Muscle of leg (tissue), 16 donors: Measurements from ENCODE around the gene SSR4. TPM values are rescaled to one million over a fixed set of nuclear protein-coding genes. Genes with fewer than 3 reads are reported as not detected.
"Not testable (repeated sequence)": the region's sequence is repeated elsewhere in the genome, so short reads cannot be mapped to it uniquely, and the experiment has no call there.

Experiments
- DNase-seq: peaks from one replicate; pipeline ENCODE4 v3.0.0; 2013
- H3K27ac ChIP-seq: one replicate; pipeline ENCODE4 v1.5.1; 2013; ENCODE audit warnings: mild to moderate bottlenecking, low read length, control low read depth
- H3K27me3 ChIP-seq: one replicate; pipeline ENCODE4 v1.6.1; 2013; ENCODE audit warnings: low read length; ENCODE audit not compliant: control insufficient read depth, insufficient read depth
- H3K36me3 ChIP-seq: one replicate; pipeline ENCODE4 v1.6.1; 2013; ENCODE audit warnings: low read length; ENCODE audit not compliant: control insufficient read depth, insufficient read depth
- H3K4me1 ChIP-seq: one replicate; pipeline ENCODE4 v1.6.1; 2013; ENCODE audit warnings: low read length; ENCODE audit not compliant: control insufficient read depth, insufficient read depth
- H3K4me3 ChIP-seq: one replicate; pipeline ENCODE4 v1.5.1; 2013; ENCODE audit warnings: low read length, control low read depth
- H3K9me3 ChIP-seq: replicated peaks from 2 replicates; pipeline ENCODE4 v1.6.1; 2013; ENCODE audit warnings: low read depth, low read length; ENCODE audit not compliant: control insufficient read depth
- WGBS: methylation state at CpG from one replicate; pipeline ENCODE4 v1.1.5; 2013; ENCODE audit warnings: missing lambda C conversion rate; ENCODE audit not compliant: insufficient coverage; 5-methylcytosine and 5-hydroxymethylcytosine counted together
- long read RNA-seq, 11 donors: transcript quantifications; one replicate each; lab custom pipeline, GENCODE V29; 2026
- polyA plus RNA-seq, 8 donors: library from polyadenylated mRNA; unstranded; fragments of 120-200 nt; gene quantifications; one replicate each; pipeline versions ENCODE4 v1.2.1 to v1.2.3, GENCODE V29; 2013; ENCODE audit warnings: inconsistent platforms in 1 of 8, low replicate concordance in 1 of 8; ENCODE audit not compliant: insufficient read length in 8 of 8, insufficient read depth in 1 of 8
- total RNA-seq: library from RNA; stranded (reverse); fragments of 120-200 nt; gene quantifications from one replicate; pipeline ENCODE4 v1.2.4, GENCODE V29; 2013

The SSR4 gene
- 188 TPM for total RNA-seq
- polyA plus RNA-seq, result 100 to 1,000 TPM in 7 of 8 donors, 10 to 100 TPM in 1; 95.6 to 148 (median 131) TPM
- long read RNA-seq, donor 1, transcript SSR4-203 (6 exons, 643 nt), result major isoform, 35 of 39 reads
- long read RNA-seq, donor 1, partial matches to known transcripts, result 0 of 39 reads
- long read RNA-seq, donor 1, other reads (novel, unspliced or antisense), result 0 of 39 reads
- long read RNA-seq, donor 2, transcript SSR4-203 (6 exons, 643 nt), result major isoform, 11 of 11 reads
- long read RNA-seq, donor 2, partial matches to known transcripts, result 0 of 11 reads
- long read RNA-seq, donor 2, other reads (novel, unspliced or antisense), result 0 of 11 reads
- long read RNA-seq, donor 3, transcript SSR4-203 (6 exons, 643 nt), result major isoform, 62 of 64 reads
- long read RNA-seq, donor 3, partial matches to known transcripts, result 0 of 64 reads
- long read RNA-seq, donor 3, other reads (novel, unspliced or antisense), result 0 of 64 reads
- long read RNA-seq, donor 4, transcript SSR4-203 (6 exons, 643 nt), result major isoform, 75 of 86 reads
- long read RNA-seq, donor 4, transcript SSR4-210 (5 exons, 701 nt), result minor isoform, 7 of 86 reads
- long read RNA-seq, donor 4, partial matches to known transcripts, result 0 of 86 reads
- long read RNA-seq, donor 4, other reads (novel, unspliced or antisense), result 0 of 86 reads
- long read RNA-seq, donor 5, transcript SSR4-203 (6 exons, 643 nt), result major isoform, 206 of 238 reads
- long read RNA-seq, donor 5, transcript SSR4-201 (7 exons, 1,671 nt), result minor isoform, 5 of 238 reads
- long read RNA-seq, donor 5, transcript SSR4-210 (5 exons, 701 nt), result minor isoform, 10 of 238 reads
- long read RNA-seq, donor 5, partial matches to known transcripts, result 6 of 238 reads
- long read RNA-seq, donor 5, other reads (novel, unspliced or antisense), result 5 of 238 reads
- long read RNA-seq, donor 6, transcript SSR4-210 (5 exons, 701 nt), result minor isoform, 11 of 169 reads
- long read RNA-seq, donor 6, transcript SSR4-203 (6 exons, 643 nt), result major isoform, 155 of 169 reads
- long read RNA-seq, donor 6, partial matches to known transcripts, result 0 of 169 reads
- long read RNA-seq, donor 6, other reads (novel, unspliced or antisense), result 0 of 169 reads
- long read RNA-seq, donor 7, transcript SSR4-203 (6 exons, 643 nt), result major isoform, 144 of 161 reads
- long read RNA-seq, donor 7, transcript SSR4-210 (5 exons, 701 nt), result minor isoform, 5 of 161 reads
- long read RNA-seq, donor 7, partial matches to known transcripts, result 8 of 161 reads
- long read RNA-seq, donor 7, other reads (novel, unspliced or antisense), result 0 of 161 reads
- long read RNA-seq, donor 8, transcript SSR4-203 (6 exons, 643 nt), result major isoform, 80 of 102 reads
- long read RNA-seq, donor 8, partial matches to known transcripts, result 11 of 102 reads
- long read RNA-seq, donor 8, other reads (novel, unspliced or antisense), result 0 of 102 reads
- long read RNA-seq, donor 9, transcript SSR4-203 (6 exons, 643 nt), result major isoform, 89 of 98 reads
- long read RNA-seq, donor 9, partial matches to known transcripts, result 0 of 98 reads
- long read RNA-seq, donor 9, other reads (novel, unspliced or antisense), result 0 of 98 reads
- long read RNA-seq, donor 10, transcript SSR4-205 (3 exons, 427 nt), result minor isoform, 5 of 135 reads
- long read RNA-seq, donor 10, transcript SSR4-203 (6 exons, 643 nt), result major isoform, 103 of 135 reads
- long read RNA-seq, donor 10, partial matches to known transcripts, result 17 of 135 reads
- long read RNA-seq, donor 10, other reads (novel, unspliced or antisense), result 0 of 135 reads
- long read RNA-seq, donor 11, transcript SSR4-210 (5 exons, 701 nt), result minor isoform, 5 of 108 reads
- long read RNA-seq, donor 11, transcript SSR4-203 (6 exons, 643 nt), result major isoform, 100 of 108 reads
- long read RNA-seq, donor 11, partial matches to known transcripts, result 0 of 108 reads
- long read RNA-seq, donor 11, other reads (novel, unspliced or antisense), result 0 of 108 reads

GRCh38 chrX:153794018-153794896 is at the start of gene SSR4, which contains the start of gene IDH3G:
Gene SSR4 (plus strand): TSS chrX:153794668. CDS start chrX:153794688, 20 bp downstream.
Gene IDH3G (minus strand): TSS chrX:153794375. CDS start chrX:153794326, 49 bp downstream.
- H3K4me3 ChIP-seq, result peak within 1 kb of the TSS; percentile 79
- peak within 1 kb of the TSS; percentile 97 for H3K27ac ChIP-seq
- DNase-seq, result peak; percentile 97
- no peaks in the 10 kb centered on the region for H3K9me3 ChIP-seq
- H3K36me3 ChIP-seq, result peaks cover 32% of the 10 kb centered on the region
- WGBS, result 22% methylated on average over 84 of the region's 92 CpGs
- peaks cover 21% of the 10 kb centered on the region for H3K4me1 ChIP-seq
- peaks cover 6% of the 10 kb centered on the region for H3K27me3 ChIP-seq

DNA sequence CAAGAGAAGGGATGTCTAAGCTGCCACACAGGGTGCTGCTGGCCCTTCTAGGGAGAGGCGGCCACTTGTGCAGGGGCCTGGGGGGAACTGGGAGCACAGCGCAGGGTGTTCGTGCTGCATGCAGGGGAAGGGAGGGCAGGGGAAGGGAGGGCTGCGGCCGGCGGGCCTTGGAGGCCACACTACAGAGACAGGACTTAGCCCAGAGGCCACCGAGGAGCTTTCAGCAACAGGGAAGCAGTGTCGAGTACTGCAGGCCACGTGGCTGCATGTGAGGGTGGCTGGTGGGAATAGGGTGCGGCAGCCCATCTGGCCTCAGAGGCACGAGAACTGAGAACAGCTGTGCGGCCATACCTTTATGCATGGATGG is 49.4 kb upstream of the SSR4 start:
- not testable (repeated sequence) for H3K36me3 ChIP-seq
- WGBS, result 52% methylated on average over 7 of the region's 12 CpGs

GRCh38 chrX:153746359-153746758 is 48.1 kb upstream of the SSR4 start:
- Histone ChIP-seq H3K27me3 (peaks cover 3% of the 10 kb centered on the region), H3K4me3 (no peak overlapping the region), H3K36me3 (no peaks in the 10 kb centered on the region), H3K9me3 (no peaks in the 10 kb centered on the region), H3K4me1 (peaks cover 16% of the 10 kb centered on the region), H3K27ac (no peak overlapping the region)
- no peak for DNase-seq
- WGBS, result 71% methylated on average over 3 of the region's 3 CpGs

More for the DNA sequence above, 49.4 kb upstream of the SSR4 start:
- not testable (repeated sequence) for H3K9me3 ChIP-seq, DNase-seq, H3K4me3 ChIP-seq, H3K27me3 ChIP-seq, H3K27ac ChIP-seq
- H3K4me1 ChIP-seq, result peaks cover 16% of the 10 kb centered on the region

DNA sequence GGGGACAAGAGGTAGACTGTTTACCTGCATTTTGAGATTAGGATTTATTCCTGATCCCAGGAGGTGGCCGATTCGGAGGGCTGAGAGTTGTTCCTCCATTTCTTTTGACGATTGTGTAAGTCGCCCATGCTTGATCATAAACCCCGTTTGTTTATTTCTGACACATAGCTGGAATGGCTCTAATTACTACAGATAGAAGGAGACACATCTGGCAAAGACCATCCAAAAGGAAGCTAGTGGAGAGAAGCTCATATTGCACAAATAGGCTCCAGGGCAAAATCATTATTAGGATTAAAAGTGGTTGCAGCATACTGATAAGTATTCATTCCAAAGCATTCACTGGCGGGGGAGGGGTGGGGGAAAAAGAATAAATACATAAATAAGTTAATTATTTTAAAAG is 47.5 kb upstream of the SSR4 start:
- not testable (repeated sequence) for H3K27ac ChIP-seq, H3K36me3 ChIP-seq, DNase-seq, H3K9me3 ChIP-seq, H3K27me3 ChIP-seq, H3K4me3 ChIP-seq
- H3K4me1 ChIP-seq, result peaks cover 16% of the 10 kb centered on the region
- 59% methylated on average over 3 of the region's 6 CpGs for WGBS

DNA sequence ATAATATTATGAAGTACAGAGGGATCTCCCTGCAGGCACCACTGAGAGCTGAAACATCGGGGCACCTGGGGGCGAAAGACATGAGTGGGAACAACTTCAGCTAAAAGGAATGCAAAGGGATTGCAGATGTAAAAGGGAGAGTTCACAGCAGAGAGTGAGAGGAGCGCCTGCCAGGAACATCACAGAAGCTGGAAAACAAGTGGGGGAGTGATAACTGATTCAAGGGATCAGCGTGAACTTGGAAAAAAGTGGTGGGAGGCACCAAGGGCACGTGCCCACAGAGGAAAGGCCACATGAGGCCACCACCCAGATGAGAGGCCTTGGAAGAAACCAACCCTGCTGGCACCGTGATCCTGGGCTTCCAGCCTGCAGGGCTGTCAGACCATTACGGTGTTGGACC is 45.5 kb upstream of the SSR4 start:
- WGBS, result 82% methylated on average over 7 of the region's 7 CpGs
- H3K36me3 ChIP-seq, result not testable (repeated sequence)

GRCh38 chrX:153750127-153750774 is 44.2 kb upstream of the SSR4 start:
- Histone ChIP-seq H3K9me3 (no peaks in the 10 kb centered on the region), H3K4me3 (no peak overlapping the region), H3K36me3 (no peaks in the 10 kb centered on the region), H3K27ac (no peak overlapping the region), H3K27me3 (peaks cover 3% of the 10 kb centered on the region), H3K4me1 (no peaks in the 10 kb centered on the region)
- WGBS, result 48% methylated on average over 8 of the region's 12 CpGs
- DNase-seq, result no peak

More for the DNA sequence above, 45.5 kb upstream of the SSR4 start:
- DNase-seq, H3K9me3 ChIP-seq, H3K4me3 ChIP-seq, H3K27me3 ChIP-seq, H3K27ac ChIP-seq, H3K4me1 ChIP-seq: not testable (repeated sequence)

DNA sequence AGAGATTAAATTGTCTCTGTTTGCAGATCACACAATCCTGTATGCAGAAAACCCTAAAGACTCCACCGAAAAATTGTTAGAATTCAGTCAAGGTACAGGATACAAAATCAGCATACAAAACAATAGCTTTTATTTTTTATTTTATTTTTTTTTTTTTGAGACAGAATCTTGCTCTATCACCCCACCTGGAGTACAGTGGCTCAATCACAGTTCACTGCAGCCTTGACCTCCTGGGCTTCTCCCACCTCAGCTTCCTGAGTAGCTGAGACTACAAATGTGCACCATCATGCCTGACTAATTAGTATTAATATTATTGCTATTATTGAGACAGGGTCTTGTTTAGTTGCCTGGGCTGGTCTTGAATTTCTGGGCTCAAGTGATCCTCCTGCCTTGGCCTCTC is 39.3 kb upstream of the SSR4 start:
- Histone ChIP-seq H3K4me1 (no peaks in the 10 kb centered on the region), H3K27me3 (peaks cover 5% of the 10 kb centered on the region), H3K36me3 (no peaks in the 10 kb centered on the region), H3K27ac (no peak overlapping the region), H3K9me3 (no peaks in the 10 kb centered on the region), H3K4me3 (no peak overlapping the region)
- no peak for DNase-seq
- WGBS, result no CpG with 5 or more reads among the region's 1 CpG

DNA sequence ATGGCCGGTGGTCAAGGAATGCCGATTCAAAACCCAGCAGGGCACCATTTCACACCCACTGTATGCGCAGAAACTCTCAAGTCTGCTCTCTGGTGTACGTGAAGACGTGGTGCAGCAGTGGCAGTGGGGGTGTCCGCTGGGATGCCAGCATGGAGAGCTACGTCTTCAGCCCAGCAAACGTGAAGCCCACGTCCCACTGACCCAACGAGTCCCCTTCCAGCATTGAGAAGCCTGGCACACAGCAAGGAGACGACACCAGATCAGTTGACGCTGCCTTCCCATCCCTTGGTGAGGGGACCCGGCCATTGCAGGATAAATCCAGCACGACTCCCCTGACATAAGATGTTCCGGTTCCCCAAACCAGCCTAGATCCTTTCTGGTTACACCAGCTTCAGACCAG is 32.6 kb upstream of the SSR4 start:
- no peaks in the 10 kb centered on the region for H3K9me3 ChIP-seq
- 75% methylated on average over 12 of the region's 15 CpGs for WGBS
- H3K27me3 ChIP-seq, result peaks cover 4% of the 10 kb centered on the region
- no peaks in the 10 kb centered on the region for H3K36me3 ChIP-seq
- peaks cover 12% of the 10 kb centered on the region for H3K4me1 ChIP-seq
- no peak overlapping the region for H3K27ac ChIP-seq
- DNase-seq, result no peak
- H3K4me3 ChIP-seq, result no peak overlapping the region
